Stimulated activated naive CD8-positive, alpha-beta T cell treated with anti-CD3 and anti-CD28 coated beads, Interleukin-15, amount 100 ng/mL, for 72 hours (primary cell): ENCODE measurements around the gene NOXO1.
A peak's percentile ranks its signal among the peaks of the same experiment; 100 is the strongest.

Experiments used
- ATAC-seq: fragments of 150-1000 bp; cut with Tn5 transposase; 2 replicates; pipeline ENCODE4 v1.10.0; 2021; ENCODE audit warnings: mild to moderate bottlenecking, moderate library complexity
- DNase-seq, 2 donors: peaks; one replicate each; pipeline ENCODE4 v3.0.0; 2021 to 2022
- H3K27ac Mint-ChIP-seq, 2 donors: one replicate each; pipeline ENCODE4 v1.8.0; 2022; ENCODE audit warnings: mild to moderate bottlenecking in 2 of 2, mixed read lengths in 2 of 2, moderate library complexity in 2 of 2
- H3K27me3 Mint-ChIP-seq: one replicate; pipeline ENCODE4 v1.8.0; 2022; ENCODE audit warnings: mixed read lengths
- H3K4me1 Mint-ChIP-seq: one replicate; pipeline ENCODE4 v1.8.0; 2022; ENCODE audit warnings: mild to moderate bottlenecking, mixed read lengths
- H3K4me3 Mint-ChIP-seq, 2 donors: one replicate each; pipeline ENCODE4 v1.8.0; 2022; ENCODE audit warnings: mild to moderate bottlenecking in 2 of 2, mixed read lengths in 2 of 2, moderate library complexity in 1 of 2
- H3K9me3 Mint-ChIP-seq, 2 donors: one replicate each; pipeline ENCODE4 v1.8.0; 2022; ENCODE audit warnings: mixed read lengths in 2 of 2

Gene NOXO1

DNA sequence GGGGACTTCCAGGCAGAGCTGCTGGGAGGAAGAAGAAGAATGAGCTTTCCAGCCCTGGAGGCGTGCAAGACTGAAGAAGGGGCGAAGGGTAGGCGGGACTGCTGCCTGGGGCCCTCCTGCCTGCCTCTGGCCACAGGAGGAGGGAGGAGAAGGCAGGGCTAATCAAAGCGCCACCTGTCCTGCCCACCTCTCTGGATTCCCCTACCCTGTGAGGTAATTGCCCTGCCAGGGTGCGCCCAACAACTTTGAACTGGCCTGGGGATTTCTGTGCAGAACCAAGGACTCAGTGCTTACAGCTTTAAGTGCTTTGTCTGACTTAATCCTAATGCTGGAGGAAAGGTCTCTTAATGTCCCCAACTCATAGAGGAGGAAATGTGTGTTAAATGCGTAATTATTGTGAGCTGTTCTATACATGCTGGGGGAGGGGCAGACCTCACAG is at the start of gene NOXO1:
Gene NOXO1, minus strand, starts transcription at position 72 of the 439 bp plus-strand sequence. CDS start 290 bp downstream, outside the sequence.
- Mint-ChIP-seq H3K4me1 (peaks cover 52% of the 10 kb centered on the region), H3K4me3 (peak within 1 kb of the TSS in 1 of 2 donors; percentile 6), H3K9me3 (no peaks in the 10 kb centered on the region), H3K27ac (no peak within 1 kb of the TSS), H3K27me3 (peaks cover 46% of the 10 kb centered on the region)
- peak; percentile 32 for ATAC-seq
- DNase-seq, result peak in 1 of 2 donors; percentile 44

DNA sequence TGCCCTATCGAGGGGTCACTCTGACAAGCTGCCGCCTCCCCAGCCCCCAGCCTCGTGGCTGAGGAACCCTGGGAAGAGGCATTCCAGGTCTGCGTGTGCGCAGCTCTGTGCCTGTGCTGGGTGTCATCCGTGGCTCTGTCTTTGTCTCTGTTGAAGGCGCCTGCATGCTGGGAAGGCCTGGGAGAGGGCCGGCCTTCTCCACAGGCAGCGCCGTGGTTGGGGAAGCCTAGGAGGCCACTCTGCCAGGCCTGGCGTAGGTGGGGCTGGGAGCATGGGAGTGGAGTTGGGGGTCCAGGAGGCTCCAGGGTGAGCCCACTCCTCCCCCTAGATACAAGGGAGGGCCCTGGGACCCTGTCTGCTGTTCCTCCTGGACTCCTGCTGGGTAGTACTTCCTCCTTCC is 48.8 kb upstream of the NOXO1 start:
- no peak for DNase-seq
- Mint-ChIP-seq H3K4me3 (no peak overlapping the region), H3K4me1 (peaks cover 8% of the 10 kb centered on the region), H3K27ac (no peak overlapping the region), H3K27me3 (peaks cover 26% of the 10 kb centered on the region), H3K9me3 (no peaks in the 10 kb centered on the region)
- ATAC-seq, result no peak

- Mint-ChIP-seq H3K4me1 (peaks cover 10% of the 10 kb centered on the region), H3K9me3 (no peaks in the 10 kb centered on the region), H3K4me3 (no peak overlapping the region), H3K27me3 (peaks cover 29% of the 10 kb centered on the region), H3K27ac (no peak overlapping the region)
- no peak for ATAC-seq
- no peak for DNase-seq
These were observed 48.1 kb upstream of the NOXO1 start for GRCh38 chr16:2029350-2029749.

GRCh38 chr16:2028620-2029220 is 47.5 kb upstream of the NOXO1 start:
- Mint-ChIP-seq H3K27ac (no peak overlapping the region), H3K4me3 (no peak overlapping the region), H3K9me3 (no peaks in the 10 kb centered on the region), H3K4me1 (peaks cover 15% of the 10 kb centered on the region), H3K27me3 (peaks cover 29% of the 10 kb centered on the region)
- ATAC-seq (no peak), DNase-seq (no peak)

DNA sequence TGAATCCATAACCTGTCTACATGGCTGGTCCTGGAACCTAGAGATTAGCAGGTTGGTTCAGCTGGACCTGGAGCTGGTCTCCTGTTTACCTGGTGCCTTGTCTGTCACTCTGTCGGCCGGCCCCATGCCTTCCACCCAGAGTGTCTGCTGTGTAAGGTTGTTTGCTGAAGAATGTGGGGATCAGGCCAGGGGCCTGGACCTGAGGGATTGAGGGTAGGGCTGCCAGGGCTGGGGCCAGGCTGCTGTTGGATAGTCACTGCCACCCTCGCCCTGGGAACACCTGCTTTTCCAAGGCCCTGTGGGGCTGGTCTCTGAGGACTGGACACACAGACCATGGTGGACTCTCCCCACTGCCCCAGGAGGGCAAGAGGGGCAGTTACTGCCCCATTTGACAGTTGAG is 46.9 kb upstream of the NOXO1 start:
- Mint-ChIP-seq H3K9me3 (no peaks in the 10 kb centered on the region), H3K27ac (no peak overlapping the region), H3K27me3 (peaks cover 29% of the 10 kb centered on the region), H3K4me1 (peaks cover 20% of the 10 kb centered on the region), H3K4me3 (no peak overlapping the region)
- ATAC-seq, result no peak
- DNase-seq, result no peak

GRCh38 chr16:2027024-2028010 is 46.0 kb upstream of the NOXO1 start:
- peaks cover 29% of the 10 kb centered on the region for H3K4me1 Mint-ChIP-seq
- peaks cover 37% of the 10 kb centered on the region for H3K27me3 Mint-ChIP-seq
- H3K27ac Mint-ChIP-seq, result no peak overlapping the region
- DNase-seq (no peak), ATAC-seq (peak; percentile 14)
- H3K9me3 Mint-ChIP-seq, result no peaks in the 10 kb centered on the region
- H3K4me3 Mint-ChIP-seq, result peak overlapping the region; percentile 62 to 79

DNA sequence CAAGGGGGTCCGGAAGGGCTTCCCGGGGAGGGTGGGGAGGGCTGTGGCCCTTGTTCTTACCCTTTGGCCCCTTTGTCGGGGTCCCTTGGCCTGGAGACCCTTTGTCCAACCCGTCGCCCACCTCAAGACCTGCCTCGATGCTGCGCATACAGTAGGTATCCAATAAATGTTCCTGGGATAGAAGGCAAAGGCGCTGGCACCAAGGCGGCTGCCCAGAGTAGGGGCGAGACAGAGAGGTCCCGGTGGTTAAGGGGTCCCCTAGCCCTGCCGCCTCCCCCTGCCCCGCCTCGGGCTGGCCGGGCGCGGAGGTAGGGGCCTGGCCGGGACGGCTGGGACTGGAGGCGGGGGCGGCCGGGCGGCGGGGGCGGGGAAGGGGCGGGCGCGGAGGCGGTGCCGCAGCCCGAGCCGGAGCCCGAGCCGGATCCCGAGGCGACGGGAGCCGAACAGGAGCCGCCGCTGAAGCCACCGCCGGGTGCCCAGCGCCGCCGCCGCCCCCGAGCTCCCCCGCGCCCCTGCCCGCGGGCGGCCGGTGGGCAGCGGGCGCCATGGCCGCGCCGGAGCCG is 45.3 kb upstream of the NOXO1 start, which contains the start of gene NHERF2:
Gene NHERF2, plus strand, starts transcription at position 442 of the 563 bp plus-strand sequence. Its CDS starts 104 bp downstream, at position 546.
- Mint-ChIP-seq H3K27me3 (peaks cover 45% of the 10 kb centered on the region), H3K4me1 (peaks cover 33% of the 10 kb centered on the region), H3K4me3 (peak within 1 kb of the TSS; percentile 62 to 79), H3K27ac (peak within 1 kb of the TSS in 1 of 2 donors; percentile 91), H3K9me3 (no peaks in the 10 kb centered on the region)
- DNase-seq, result no peak
- peak; percentile 3 for ATAC-seq

GRCh38 chr16:2025878-2026460 is 44.7 kb upstream of the NOXO1 start:
- Mint-ChIP-seq H3K27me3 (peaks cover 51% of the 10 kb centered on the region), H3K4me3 (peak overlapping the region; percentile 32 to 74), H3K9me3 (no peaks in the 10 kb centered on the region), H3K27ac (peak overlapping the region in 1 of 2 donors; percentile 91), H3K4me1 (peaks cover 39% of the 10 kb centered on the region)
- ATAC-seq, result no peak
- DNase-seq, result no peak

- DNase-seq, result no peak
- peaks cover 46% of the 10 kb centered on the region for H3K4me1 Mint-ChIP-seq
- peaks cover 58% of the 10 kb centered on the region for H3K27me3 Mint-ChIP-seq
- peak overlapping the region in 1 of 2 donors; percentile 74 for H3K4me3 Mint-ChIP-seq
- H3K9me3 Mint-ChIP-seq, result no peaks in the 10 kb centered on the region
- no peak for ATAC-seq
- peak overlapping the region in 1 of 2 donors; percentile 84 for H3K27ac Mint-ChIP-seq
These were observed 44.0 kb upstream of the NOXO1 start for GRCh38 chr16:2025251-2025650.

DNA sequence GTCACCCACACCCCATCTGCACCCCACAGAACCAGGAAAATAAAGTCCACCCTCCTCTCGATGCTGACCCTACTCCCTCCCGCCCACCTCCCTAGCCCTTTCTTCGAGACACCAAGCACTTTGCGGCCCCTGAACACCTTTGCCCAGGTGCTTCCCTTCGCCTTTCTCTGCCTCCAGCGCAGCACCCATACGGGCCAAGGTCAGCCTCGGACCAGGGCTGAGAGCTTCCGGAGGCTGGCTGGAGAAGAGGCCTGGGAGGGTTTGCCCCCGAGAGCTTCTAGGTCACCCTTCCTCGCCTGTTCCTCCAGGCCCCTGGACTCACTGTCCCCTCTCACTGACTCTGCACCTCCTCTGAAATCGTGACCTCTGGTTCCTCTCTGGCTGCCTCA is 42.8 kb upstream of the NOXO1 start:
- ATAC-seq (no peak), DNase-seq (no peak)
- Mint-ChIP-seq H3K9me3 (no peaks in the 10 kb centered on the region), H3K4me3 (no peak overlapping the region), H3K27ac (no peak overlapping the region), H3K27me3 (peaks cover 69% of the 10 kb centered on the region), H3K4me1 (peaks cover 51% of the 10 kb centered on the region)

DNA sequence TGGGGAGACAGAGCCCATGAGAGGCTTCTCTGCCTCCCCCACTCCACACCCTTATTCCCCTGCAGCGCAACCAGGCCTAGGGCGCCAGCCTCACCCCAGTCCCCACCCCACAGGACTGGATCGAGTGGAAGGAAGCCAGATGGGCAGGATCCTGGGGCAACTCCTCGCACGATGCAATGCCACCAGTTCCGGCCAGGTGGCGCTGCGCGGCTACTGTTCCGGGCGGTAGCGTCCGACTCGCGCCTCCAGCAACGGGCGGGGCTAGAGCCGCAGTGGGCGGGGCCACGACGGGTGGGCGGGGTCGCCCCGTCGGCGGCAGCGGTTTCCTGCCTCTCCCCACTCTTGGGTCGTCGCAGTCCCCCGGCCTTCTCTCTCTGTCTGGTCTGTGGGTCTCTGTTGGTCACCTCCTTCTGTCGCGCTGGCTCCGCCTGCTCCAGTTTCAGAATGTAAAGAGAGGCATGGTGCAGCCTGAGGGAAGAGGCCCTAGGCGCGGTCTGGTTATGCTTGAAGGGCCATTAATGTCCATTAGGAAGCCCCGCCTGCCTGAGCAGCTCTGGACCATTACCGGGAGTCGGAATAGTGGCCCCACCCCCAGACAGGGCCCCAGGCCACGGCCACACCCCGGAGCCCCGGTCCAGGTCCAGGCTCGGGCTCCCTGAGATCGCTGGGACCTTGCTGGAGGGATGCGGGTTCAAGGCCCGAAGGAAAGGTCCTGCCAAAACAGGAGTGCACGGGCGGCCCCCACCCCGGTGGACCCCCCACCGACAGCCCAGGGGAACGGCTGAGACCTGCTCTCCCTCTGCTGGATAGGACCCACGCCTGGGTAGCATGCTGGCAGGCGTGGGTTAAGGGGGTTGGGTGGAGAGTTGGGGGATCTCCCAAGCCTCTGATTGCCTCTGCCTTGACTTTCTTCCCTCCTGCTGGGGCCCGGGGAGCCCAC is 42.1 kb upstream of the NOXO1 start:
- H3K27ac Mint-ChIP-seq, result peak overlapping the region in 1 of 2 donors; percentile 84
- peak overlapping the region; percentile 80 to 89 for H3K4me3 Mint-ChIP-seq
- DNase-seq (peak; percentile 93 to 96), ATAC-seq (peak; percentile 81)
- peaks cover 51% of the 10 kb centered on the region for H3K4me1 Mint-ChIP-seq
- no peaks in the 10 kb centered on the region for H3K9me3 Mint-ChIP-seq
- H3K27me3 Mint-ChIP-seq, result peaks cover 75% of the 10 kb centered on the region

DNA sequence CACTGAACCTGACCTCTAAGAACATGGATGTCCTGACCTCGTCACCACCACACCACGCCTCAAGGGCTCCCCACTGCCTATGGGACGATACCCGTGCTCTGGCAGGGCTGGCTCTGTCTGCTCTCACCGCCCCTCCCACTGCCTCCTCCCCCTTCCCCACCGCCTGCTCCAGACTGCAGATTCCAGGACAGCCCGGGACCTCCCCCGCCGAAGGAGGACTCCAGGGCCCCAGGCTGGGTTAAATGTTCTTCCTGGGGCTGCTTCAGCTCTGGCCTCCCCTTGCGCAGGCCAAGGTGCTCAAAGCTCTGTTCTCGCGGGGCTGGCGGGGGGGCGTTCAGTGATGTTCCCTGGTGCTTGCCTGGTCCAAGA is 41.4 kb upstream of the NOXO1 start:
- ATAC-seq (peak; percentile 53), DNase-seq (no peak)
- Mint-ChIP-seq H3K27ac (peak overlapping the region in 1 of 2 donors; percentile 40), H3K4me1 (peaks cover 51% of the 10 kb centered on the region), H3K27me3 (peaks cover 75% of the 10 kb centered on the region), H3K9me3 (no peaks in the 10 kb centered on the region), H3K4me3 (peak overlapping the region; percentile 80 to 89)

DNA sequence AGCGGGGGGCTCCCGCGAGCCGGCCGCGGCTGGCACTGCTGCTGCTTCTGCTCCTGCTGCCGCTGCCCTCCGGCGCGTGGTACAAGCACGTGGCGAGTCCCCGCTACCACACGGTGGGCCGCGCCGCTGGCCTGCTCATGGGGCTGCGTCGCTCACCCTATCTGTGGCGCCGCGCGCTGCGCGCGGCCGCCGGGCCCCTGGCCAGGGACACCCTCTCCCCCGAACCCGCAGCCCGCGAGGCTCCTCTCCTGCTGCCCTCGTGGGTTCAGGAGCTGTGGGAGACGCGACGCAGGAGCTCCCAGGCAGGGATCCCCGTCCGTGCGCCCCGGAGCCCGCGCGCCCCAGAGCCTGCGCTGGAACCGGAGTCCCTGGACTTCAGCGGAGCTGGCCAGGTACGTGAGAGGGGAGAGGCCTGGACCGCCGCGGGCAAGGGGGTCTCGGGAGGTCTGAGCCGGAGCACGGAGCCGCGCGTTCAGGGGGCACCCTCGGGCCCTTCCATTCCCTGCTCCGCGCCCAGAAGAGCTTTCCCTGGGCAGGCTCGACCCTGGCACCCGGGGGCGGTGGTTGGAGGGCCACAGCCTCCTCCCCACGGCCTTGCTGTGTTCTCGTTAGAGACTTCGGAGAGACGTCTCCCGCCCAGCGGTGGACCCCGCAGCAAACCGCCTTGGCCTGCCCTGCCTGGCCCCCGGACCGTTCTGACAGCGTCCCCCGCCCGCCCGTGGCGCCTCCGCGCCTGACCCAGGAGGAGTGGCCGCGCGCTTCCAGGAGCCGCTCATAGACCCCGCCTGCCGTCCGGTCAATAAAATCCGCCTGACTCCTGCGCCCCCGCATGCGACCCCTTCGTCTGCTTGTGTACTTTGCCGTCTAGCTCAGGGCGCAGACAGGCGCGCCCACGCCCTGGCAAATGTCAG is 38.9 kb upstream of the NOXO1 start:
- H3K9me3 Mint-ChIP-seq, result no peaks in the 10 kb centered on the region
- peaks cover 44% of the 10 kb centered on the region for H3K4me1 Mint-ChIP-seq
- peak overlapping the region; percentile 71 to 86 for H3K4me3 Mint-ChIP-seq
- peaks cover 60% of the 10 kb centered on the region for H3K27me3 Mint-ChIP-seq
- ATAC-seq, result no peak
- DNase-seq, result no peak
- peak overlapping the region in 1 of 2 donors; percentile 59 for H3K27ac Mint-ChIP-seq
